GM21515 (cell line): ENCODE results near the gene CDC42EP5.
"Not testable (repeated sequence)": the region's sequence is repeated elsewhere in the genome, so short reads cannot be mapped to it uniquely, and the experiment has no call there.

Experiments used
- ATAC-seq: cut with Tn5 transposase; IDR thresholded peaks from one replicate; pipeline ENCODE4 v1.9.1; 2021; ENCODE audit not compliant: unreplicated experiment

Gene CDC42EP5

GRCh38 chr19:54473071-54473891, at the start of gene CDC42EP5:
Gene CDC42EP5, minus strand, starts transcription at chr19:54473296. Its CDS starts 7,749 bp downstream, at chr19:54465547.
- ATAC-seq, result no peak

DNA sequence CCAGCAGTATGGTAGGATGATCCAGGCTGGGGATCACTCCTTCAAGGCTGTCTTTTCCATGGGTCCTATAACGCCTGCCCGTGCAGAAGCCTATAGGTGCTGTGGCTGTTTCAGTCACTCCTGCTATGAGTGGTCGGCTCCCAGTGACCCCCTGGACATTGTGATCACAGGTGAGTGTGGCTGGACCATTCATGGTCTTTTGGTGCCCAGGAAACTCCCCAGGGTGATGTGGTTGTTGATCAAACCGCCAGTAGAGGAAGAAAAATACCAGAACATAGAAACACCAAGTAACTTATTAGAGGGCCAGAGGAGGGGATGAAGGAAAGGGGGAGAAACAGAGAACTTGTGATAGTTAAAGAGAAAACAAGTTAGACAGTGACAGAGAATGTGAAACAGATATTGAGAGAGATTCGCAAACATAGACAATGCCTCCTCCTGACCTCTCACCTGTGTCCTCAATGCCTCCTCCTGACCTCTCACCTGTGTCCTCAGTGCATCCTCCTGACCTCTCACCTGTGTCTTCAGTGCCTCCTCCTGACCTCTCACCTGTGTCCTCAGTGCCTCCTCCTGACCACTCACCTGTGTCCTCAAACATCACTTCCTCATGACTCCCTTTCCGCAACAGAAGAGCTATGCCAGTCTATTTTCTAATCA, 48.9 kb upstream of the CDC42EP5 start:
- no peak for ATAC-seq

GRCh38 chr19:54521022-54521859, 48.1 kb upstream of the CDC42EP5 start:
- no peak for ATAC-seq

- no peak for ATAC-seq
These were observed 45.7 kb upstream of the CDC42EP5 start for GRCh38 chr19:54518844-54519243.

DNA sequence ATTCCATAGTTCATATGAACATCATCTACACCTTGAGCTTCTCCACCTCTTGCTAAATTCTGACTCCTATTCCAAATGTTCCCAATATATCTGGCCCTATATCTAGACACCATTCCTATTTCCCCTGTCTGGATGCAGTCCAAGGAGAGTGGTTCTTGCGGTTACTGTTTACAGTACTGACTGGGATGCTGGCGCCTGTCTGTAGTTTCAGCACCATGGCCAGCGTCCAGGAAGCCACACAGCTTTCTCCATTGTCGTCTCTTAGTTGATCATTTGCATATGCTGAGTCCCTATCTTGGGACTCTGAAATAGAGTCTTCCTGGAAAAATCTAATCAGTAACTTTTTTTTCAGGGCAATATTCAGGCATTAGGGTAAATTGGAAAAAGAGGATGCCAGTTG, 44.4 kb upstream of the CDC42EP5 start:
- ATAC-seq, result no peak

DNA sequence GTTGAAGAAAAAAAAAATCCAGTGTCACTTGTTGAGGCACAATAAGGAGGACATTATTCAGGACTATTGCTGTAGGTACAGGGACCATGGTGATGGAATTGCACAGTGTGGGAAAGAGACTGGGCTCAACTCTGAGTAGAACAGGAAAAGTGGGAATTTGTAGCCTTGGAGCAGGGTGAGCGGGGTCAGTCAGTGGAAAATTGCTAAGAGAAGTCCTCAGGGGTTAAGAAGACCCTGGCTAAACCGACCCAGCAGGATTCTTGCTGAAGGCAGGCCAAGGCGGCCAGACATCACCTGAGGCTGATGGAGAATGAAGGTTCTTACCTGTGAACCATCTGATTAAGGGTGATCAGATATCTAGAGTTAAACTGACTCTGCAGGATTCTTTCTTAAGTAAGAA, 42.1 kb upstream of the CDC42EP5 start:
- ATAC-seq, result no peak

DNA sequence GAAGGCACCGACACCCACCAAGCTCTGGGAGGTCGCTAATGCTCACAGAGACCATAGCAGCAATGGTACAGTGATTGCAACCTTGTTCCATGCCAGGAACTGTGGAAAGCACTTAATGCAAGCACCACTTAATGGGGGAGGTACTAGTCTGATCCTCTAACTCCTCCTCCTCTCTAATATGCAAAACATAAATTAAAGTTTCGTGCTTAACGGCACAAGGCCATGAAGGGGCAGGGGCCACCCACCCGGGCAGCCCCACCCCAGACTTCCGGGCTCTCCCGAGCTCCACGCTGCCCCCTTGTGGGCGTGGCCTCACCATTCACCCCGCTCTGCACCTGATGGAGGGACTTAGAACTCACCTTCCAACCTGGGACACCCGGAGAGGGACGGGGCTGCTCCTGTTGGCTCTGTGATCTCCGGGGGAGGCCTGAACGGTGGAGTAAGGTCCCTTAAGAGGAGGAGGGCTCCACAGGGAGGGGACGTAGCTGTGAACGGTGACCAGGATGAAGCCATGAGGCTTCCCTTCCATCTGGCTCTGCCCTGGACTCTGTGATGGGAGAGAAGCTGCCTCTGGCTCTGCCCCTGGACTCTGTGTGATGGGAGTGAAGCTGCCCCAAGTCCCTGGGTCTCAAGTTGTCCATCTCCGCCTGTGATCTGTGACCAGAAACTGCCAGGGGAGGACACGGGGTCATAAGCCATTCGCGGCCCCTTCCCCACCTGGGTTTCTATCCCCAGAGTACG, 36.3 kb upstream of the CDC42EP5 start:
- ATAC-seq, result not testable (repeated sequence)

GRCh38 chr19:54508487-54508886, 35.4 kb upstream of the CDC42EP5 start:
- ATAC-seq, result not testable (repeated sequence)

- ATAC-seq, result no peak
These were observed 34.7 kb upstream of the CDC42EP5 start for GRCh38 chr19:54507824-54508223.

DNA sequence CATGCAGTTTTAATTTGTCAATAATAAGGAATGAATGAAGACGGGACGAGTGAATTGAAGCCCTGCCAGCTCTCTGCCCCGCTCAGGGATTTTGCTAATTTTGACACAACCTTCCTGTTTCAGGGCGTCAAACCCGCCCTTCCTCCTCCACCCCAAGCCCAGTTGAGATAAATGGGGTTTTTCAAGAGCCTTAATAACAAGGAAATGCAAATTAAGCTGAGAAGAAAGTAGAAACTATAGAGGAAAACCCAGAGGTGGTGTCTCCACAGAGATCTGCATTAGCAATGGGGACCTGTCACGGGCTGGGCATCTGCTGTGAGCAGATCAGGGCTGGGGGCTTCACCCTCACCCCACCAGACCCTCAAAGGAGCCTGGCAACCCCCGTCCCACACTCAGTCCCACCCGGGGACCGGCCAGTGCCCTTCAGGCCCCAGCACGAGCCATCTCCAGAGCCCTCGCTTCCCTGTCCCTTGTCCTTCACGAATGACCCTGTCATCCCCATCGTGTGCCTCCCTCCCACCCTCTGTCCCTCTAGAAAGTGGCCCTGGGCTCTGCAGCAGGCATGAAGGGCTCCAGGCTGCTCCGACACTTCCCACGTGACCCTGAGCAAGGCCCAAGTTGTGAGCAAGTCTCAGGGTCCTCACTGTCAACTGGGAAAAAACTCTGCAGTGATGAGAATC, 34.1 kb upstream of the CDC42EP5 start:
- ATAC-seq, result not testable (repeated sequence)

DNA sequence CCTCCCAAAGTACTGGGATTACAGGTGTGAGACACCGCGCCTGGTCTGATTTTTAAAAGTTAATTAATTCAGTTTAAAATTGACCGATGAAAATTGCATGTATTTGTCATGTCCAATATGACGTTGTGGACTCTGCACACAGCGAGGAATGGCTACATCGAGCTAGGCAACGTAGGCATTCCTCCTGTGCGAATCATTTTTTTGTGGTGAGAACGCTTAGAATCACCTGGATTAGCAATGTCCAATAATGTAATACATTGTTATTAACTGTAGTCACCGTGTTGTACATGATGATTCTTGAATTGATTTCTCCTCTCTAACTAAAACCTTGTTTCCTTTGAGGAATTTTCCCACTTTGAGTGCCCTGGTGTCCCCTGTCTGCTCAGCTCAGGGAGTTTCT, 33.0 kb upstream of the CDC42EP5 start:
- ATAC-seq, result no peak

- ATAC-seq, result not testable (repeated sequence)
These were observed 32.4 kb upstream of the CDC42EP5 start for GRCh38 chr19:54505542-54505941.

- no peak for ATAC-seq
These were observed 29.5 kb upstream of the CDC42EP5 start, which contains the start of gene LAIR2 for GRCh38 chr19:54502518-54503048. Gene LAIR2, plus strand, starts transcription at chr19:54502831. Its CDS starts 88 bp downstream, at chr19:54502919.

DNA sequence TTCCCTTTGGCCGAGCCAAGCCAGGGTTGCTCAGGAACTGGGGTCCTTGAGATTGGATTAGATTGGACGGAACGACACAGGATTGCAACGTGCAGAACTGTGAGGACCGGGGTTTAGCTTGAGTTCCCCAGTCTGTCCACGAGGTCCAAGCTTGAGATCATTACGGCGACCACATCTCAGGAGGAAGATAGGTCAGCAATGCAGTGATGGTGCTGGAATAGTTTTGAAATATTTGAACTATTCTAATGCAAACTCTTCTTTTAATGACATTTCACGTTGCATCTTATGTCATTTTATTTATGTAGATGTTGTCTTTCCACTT, 25.3 kb upstream of the CDC42EP5 start:
- not testable (repeated sequence) for ATAC-seq

GRCh38 chr19:54497747-54498450, 24.8 kb upstream of the CDC42EP5 start:
- ATAC-seq, result not testable (repeated sequence)

DNA sequence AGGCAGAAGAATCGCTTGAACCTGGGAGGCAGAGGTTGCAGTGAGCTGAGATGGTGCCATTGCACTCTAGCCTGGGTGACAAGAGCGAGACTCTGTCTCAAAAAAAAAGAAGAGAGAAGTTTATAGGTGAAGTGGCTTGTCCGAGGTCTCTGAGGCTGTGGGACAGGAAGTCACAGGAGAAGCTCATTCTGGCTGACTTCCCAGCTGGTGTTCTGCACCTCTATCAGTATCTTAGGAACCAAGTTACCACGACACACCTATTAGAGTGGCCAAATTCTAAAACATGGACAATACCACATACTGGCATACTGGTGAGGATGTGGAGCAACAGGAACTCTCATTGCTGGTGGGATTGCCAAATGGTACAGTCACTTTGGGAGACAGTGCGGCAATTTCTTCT, 22.2 kb upstream of the CDC42EP5 start:
- ATAC-seq, result not testable (repeated sequence)

DNA sequence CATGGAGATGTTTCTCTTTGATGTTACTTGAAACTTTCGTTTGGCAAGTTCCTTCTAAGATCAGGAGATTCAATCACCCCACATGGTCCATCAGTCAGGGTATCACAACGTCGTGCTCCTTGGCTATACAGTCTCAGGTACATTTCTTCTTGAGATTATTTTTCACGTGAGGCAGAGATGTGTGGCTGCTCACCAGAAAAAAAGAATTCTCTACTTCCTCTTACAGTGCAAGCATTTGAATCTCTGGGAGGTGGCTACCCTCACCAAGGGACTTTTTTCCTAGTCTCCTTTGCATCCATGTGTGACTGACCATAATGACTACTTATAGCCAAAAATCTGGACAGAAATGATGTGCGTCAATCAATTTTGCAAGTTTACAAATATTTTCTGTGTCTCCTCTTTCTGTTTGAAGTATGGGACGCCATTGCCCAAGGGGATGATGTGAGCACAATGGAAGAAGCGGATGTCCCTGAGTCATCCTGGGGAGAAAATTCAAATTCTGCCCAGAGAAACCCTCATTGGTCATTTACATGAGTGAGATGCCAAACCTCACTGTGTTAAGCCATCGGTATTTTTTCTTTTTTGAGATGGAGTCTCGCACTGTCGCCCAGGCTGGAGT, 21.0 kb upstream of the CDC42EP5 start:
- ATAC-seq, result no peak

GRCh38 chr19:54493056-54493455, 20.0 kb upstream of the CDC42EP5 start:
- not testable (repeated sequence) for ATAC-seq

GRCh38 chr19:54492568-54492967, 19.5 kb upstream of the CDC42EP5 start:
- ATAC-seq, result no peak
